Measurements from ENCODE around the gene MAP4K5.

Gene MAP4K5

DNA sequence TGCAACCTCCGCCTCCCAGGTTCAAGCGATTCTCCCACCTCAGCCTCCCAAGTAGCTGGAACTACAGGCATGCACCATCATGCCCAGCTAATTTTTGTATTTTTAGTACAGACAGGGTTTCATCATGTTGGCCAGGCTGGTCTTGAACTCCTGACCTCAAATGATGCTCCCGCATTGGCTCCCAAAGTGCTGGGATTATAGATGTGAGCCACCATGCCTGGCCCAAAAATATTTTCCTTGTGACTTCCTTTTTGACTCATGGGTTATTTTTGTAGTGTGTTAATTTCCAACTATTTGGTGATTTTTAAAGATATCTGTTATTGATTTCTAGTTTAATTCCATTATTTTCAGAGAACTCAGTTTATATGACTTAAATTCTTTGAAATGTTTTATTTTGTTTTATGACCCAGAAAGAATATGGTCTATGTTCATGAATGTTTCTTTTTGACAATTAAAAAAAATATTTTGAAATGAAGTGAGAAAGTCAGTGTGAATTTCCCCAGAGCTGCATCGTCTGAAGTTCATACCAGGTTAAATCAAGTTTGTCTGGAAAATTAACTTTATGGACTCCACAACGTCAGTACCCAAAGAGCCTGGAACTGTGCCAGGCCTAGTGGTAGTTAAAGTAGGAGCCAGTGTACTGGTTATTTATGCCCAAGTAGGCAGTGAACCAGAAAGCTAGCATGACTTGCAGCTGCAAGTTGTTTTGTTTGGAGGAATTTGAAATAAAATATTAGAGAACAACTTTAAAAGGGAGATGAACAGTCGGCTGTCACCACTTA lies 132.9 kb downstream of the MAP4K5 start:
- Histone ChIP-seq H3K9me3 (no peaks in the 10 kb centered on the region), H3K36me3 (replicated peaks) (no peaks in the 10 kb centered on the region), H3K27me3 (ENCODE audit: low read depth) (no peaks in the 10 kb centered on the region), H3K4me3 (no peak overlapping the region), H3K4me1 (peaks cover 20% of the 10 kb centered on the region)
- in situ Hi-C loops (cut with MboI; ENCODE audit: low sequenced_read_pairs) = no loop called here
- peak in 1 of 2 experiments; percentile 45 for DNase-seq (ENCODE audit: low spot score in 2 of 2)

DNA sequence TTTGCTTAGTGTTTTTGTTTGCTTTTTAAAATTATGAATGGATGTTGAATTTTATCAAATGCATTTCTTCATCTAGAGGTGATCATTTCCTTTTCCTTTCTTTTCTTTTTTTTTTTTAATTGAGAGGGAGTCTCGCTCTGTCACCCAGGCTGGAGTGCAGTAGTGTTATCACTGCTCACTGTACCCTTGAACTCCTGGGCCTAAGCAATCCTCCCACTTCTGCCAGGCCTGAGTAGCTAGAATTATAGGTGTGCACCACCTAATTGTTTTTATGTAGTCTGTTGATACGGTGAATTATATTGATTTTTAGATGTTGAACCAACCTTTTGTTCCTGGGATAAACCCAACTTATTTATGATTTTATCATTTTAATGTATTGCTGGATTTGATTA lies 134.2 kb downstream of the MAP4K5 start:
- no peaks in the 10 kb centered on the region for H3K36me3 ChIP-seq (replicated peaks)
- in situ Hi-C loops (cut with MboI; ENCODE audit: low sequenced_read_pairs) = no loop called here
- H3K4me3 ChIP-seq = no peak overlapping the region
- DNase-seq (ENCODE audit: low spot score in 2 of 2) = no peak
- no peaks in the 10 kb centered on the region for H3K9me3 ChIP-seq
- H3K27me3 ChIP-seq (ENCODE audit: low read depth) = no peaks in the 10 kb centered on the region
- H3K4me1 ChIP-seq = peaks cover 20% of the 10 kb centered on the region

- Histone ChIP-seq H3K4me1 (peaks cover 20% of the 10 kb centered on the region), H3K9me3 (no peaks in the 10 kb centered on the region), H3K4me3 (peak overlapping the region; percentile 38), H3K36me3 (replicated peaks) (no peaks in the 10 kb centered on the region), H3K27me3 (ENCODE audit: low read depth) (no peaks in the 10 kb centered on the region)
- DNase-seq (ENCODE audit: low spot score in 2 of 2) = peak; percentile 24 to 34
- in situ Hi-C loops (cut with MboI; ENCODE audit: low sequenced_read_pairs) = no loop called here
These were observed 134.8 kb downstream of the MAP4K5 start for GRCh38 chr14:50397390-50398188.

GRCh38 chr14:50396631-50397389 lies 135.6 kb downstream of the MAP4K5 start, which contains the start of gene CDKL1:
CDKL1 (minus strand) TSS chr14:50396881; CDS start chr14:50395868, 1,013 bp downstream.
- Histone ChIP-seq H3K27me3 (ENCODE audit: low read depth) (no peaks in the 10 kb centered on the region), H3K36me3 (replicated peaks) (no peaks in the 10 kb centered on the region), H3K4me1 (peaks cover 23% of the 10 kb centered on the region), H3K9me3 (no peaks in the 10 kb centered on the region), H3K4me3 (peak within 1 kb of the TSS; percentile 38)
- peak; percentile 55 to 74 for DNase-seq (ENCODE audit: low spot score in 2 of 2)
- in situ Hi-C loops (cut with MboI; ENCODE audit: low sequenced_read_pairs) = no loop called here

DNA sequence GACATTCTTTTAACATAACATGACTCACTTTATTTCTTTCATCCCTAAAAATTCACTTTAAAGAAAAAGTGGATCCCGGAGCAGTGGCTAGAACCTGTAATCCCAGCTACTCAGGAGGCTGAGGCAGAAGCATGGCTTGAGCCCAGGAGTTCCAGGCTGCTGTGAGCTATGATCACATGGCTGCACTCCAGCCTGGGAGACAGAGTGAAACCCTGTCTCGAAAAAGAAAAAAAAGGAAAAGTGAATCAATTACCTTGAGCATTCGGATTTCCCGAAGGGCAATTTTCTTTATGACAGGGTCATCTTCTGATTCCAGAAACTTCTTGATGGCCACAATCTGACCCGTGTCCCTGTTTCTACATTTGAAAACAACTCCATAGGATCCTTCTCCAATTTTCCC lies 136.9 kb downstream of the MAP4K5 start:
- H3K4me1 ChIP-seq = peaks cover 27% of the 10 kb centered on the region
- peak overlapping the region; percentile 1; the same call in 1 of the 2 replicates for H3K4me3 ChIP-seq
- no peaks in the 10 kb centered on the region for H3K27me3 ChIP-seq (ENCODE audit: low read depth)
- in situ Hi-C loops (cut with MboI; ENCODE audit: low sequenced_read_pairs) = no loop called here
- H3K36me3 ChIP-seq (replicated peaks) = no peaks in the 10 kb centered on the region
- no peaks in the 10 kb centered on the region for H3K9me3 ChIP-seq
- no peak for DNase-seq (ENCODE audit: low spot score in 2 of 2)

GRCh38 chr14:50394713-50395112 lies 137.7 kb downstream of the MAP4K5 start:
- no peaks in the 10 kb centered on the region for H3K9me3 ChIP-seq
- H3K36me3 ChIP-seq (replicated peaks) = no peaks in the 10 kb centered on the region
- in situ Hi-C loops (cut with MboI; ENCODE audit: low sequenced_read_pairs) = no loop called here
- no peaks in the 10 kb centered on the region for H3K27me3 ChIP-seq (ENCODE audit: low read depth)
- DNase-seq (ENCODE audit: low spot score in 2 of 2) = no peak
- no peak overlapping the region; the same call in 1 of the 2 replicates for H3K4me3 ChIP-seq
- peaks cover 27% of the 10 kb centered on the region for H3K4me1 ChIP-seq

DNA sequence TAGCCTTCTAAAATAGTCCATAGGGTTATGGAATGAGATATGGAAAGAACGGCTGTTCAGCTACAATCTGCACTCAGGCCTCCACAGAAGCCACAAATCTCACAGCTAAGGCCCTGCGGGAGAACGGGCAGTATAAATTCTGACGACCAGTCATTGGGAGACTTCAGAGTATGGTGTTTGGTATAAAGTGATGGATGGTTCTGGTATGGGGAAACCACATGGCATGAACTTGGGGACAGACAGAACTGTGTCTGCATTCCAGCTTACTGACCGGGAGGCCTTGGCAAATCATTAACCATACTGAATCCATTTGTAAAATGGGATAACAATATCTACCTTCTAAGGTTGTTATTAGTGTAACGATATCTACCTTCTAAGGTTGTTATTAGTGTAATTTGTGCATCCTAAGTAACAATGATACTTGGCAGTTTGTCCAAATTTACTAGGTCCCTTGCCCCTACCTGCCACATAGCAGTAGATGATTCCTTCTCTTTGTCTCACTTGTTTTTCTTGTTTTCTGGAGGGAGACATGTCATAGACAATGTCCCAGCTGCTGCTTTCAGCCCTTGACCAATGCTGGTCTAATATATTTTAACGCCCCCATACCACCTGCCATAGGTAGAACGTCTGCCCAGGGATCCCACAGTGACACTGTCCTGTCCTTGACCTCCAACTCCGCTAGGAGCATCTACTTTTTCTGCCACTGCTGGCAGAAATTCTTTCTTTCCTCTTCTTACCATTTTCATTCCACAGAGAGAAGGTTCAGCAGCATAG lies 142.5 kb downstream of the MAP4K5 start:
- Histone ChIP-seq H3K4me3 (no peak overlapping the region), H3K9me3 (no peaks in the 10 kb centered on the region), H3K4me1 (peaks cover 7% of the 10 kb centered on the region), H3K36me3 (replicated peaks) (no peaks in the 10 kb centered on the region), H3K27me3 (ENCODE audit: low read depth) (no peaks in the 10 kb centered on the region)
- in situ Hi-C loops (cut with MboI; ENCODE audit: low sequenced_read_pairs) = no loop called here
- no peak for DNase-seq (ENCODE audit: low spot score in 2 of 2)

- Histone ChIP-seq H3K36me3 (replicated peaks) (no peaks in the 10 kb centered on the region), H3K9me3 (no peaks in the 10 kb centered on the region), H3K4me1 (peaks cover 7% of the 10 kb centered on the region), H3K4me3 (no peak overlapping the region), H3K27me3 (ENCODE audit: low read depth) (no peaks in the 10 kb centered on the region)
- no peak for DNase-seq (ENCODE audit: low spot score in 2 of 2)
- in situ Hi-C loops (cut with MboI; ENCODE audit: low sequenced_read_pairs) = no loop called here
These were observed 144.0 kb downstream of the MAP4K5 start for GRCh38 chr14:50388256-50388931.

GRCh38 chr14:50387548-50387947 lies 144.8 kb downstream of the MAP4K5 start:
- DNase-seq (ENCODE audit: low spot score in 2 of 2) = no peak
- no peaks in the 10 kb centered on the region for H3K9me3 ChIP-seq
- in situ Hi-C loops (cut with MboI; ENCODE audit: low sequenced_read_pairs) = no loop called here

DNA sequence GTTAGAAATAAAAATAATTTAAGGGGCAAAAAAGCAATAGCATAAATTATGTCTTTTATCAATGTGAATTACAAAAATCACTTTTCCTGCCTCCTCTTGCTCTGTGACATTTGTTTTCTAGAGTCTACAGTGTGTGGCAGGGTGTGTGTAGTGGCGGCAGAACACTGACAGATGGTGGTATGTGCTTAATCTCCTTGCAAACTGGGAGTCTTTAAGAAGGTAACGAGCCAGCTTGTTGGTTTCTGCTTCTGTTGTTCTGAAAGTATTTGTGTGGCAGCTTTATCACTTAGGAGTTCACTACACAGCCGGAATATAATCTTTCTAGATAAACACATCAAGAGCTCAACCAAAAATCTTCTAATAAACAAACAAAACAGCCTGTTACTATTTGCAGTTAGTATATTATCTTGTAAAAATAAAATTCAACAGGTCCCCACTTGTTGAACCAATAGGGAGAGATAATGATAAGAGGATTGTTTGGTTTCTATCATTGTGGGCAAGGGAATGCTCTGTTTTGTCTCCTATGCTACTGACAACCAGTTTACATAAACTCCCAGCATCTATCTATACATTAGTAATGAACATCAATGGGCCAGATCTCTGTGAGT lies 148.6 kb downstream of the MAP4K5 start:
- no peak overlapping the region for H3K4me3 ChIP-seq

More at GRCh38 chr14:50387548-50387947, 144.8 kb downstream of the MAP4K5 start:
- Histone ChIP-seq H3K36me3 (replicated peaks) (no peaks in the 10 kb centered on the region), H3K27me3 (ENCODE audit: low read depth) (no peaks in the 10 kb centered on the region), H3K4me3 (no peak overlapping the region), H3K4me1 (peaks cover 7% of the 10 kb centered on the region)

DNA sequence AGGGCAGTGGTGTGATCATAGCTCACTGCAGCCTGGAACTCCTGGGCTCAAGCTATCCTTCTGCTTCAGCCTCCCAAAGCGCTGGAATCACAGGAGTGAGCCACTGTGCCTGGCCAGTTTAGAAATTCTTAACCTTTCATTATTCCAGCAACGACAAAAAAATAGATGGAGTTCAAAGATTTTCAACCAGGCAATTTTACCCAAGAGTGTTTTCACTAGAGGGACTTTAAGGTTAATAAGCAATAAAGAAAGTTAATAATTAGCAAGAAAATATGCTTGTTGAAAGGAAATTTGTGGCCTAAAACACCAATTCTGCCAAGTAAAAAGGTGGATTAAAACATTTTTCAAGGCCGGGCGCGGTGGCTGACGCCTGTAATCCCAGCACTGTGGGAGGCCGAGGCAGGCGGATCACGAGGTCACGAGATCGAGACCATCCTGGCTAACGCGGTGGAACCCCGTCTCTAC lies 150.5 kb downstream of the MAP4K5 start:
- no peaks in the 10 kb centered on the region for H3K4me1 ChIP-seq
- no peaks in the 10 kb centered on the region for H3K27me3 ChIP-seq (ENCODE audit: low read depth)
- H3K9me3 ChIP-seq = no peaks in the 10 kb centered on the region
- no peak for DNase-seq (ENCODE audit: low spot score in 2 of 2)
- in situ Hi-C loops (cut with MboI; ENCODE audit: low sequenced_read_pairs) = no loop called here
- H3K4me3 ChIP-seq = no peak overlapping the region
- no peaks in the 10 kb centered on the region for H3K36me3 ChIP-seq (replicated peaks)

More for the DNA sequence above, 148.6 kb downstream of the MAP4K5 start:
- Histone ChIP-seq H3K36me3 (replicated peaks) (no peaks in the 10 kb centered on the region), H3K4me1 (no peaks in the 10 kb centered on the region), H3K27me3 (ENCODE audit: low read depth) (no peaks in the 10 kb centered on the region), H3K9me3 (no peaks in the 10 kb centered on the region)
- no peak for DNase-seq (ENCODE audit: low spot score in 2 of 2)
- in situ Hi-C loops (cut with MboI; ENCODE audit: low sequenced_read_pairs) = no loop called here

DNA sequence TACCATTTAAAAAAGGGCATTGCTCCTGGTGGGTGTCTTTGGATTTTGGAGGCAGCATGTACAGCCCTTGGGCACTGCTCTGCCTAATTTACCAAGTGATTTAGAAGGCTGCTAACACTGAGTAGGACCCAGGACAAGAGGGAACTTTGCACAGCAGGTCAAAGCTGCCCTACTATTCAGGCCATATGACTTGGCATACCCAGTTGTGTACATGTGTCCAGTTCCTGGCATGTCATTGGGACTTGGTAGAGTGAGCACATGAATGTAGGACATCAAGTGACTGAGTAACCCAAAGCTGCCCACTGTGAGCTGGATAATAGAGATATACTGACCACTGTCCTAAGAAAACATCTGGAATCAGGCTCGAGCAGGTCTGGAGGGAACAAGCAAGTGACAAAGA lies 151.4 kb downstream of the MAP4K5 start:
- Histone ChIP-seq H3K4me1 (no peaks in the 10 kb centered on the region), H3K9me3 (no peaks in the 10 kb centered on the region), H3K36me3 (replicated peaks) (no peaks in the 10 kb centered on the region), H3K27me3 (ENCODE audit: low read depth) (no peaks in the 10 kb centered on the region), H3K4me3 (no peak overlapping the region)
- in situ Hi-C loops (cut with MboI; ENCODE audit: low sequenced_read_pairs) = no loop called here
- no peak for DNase-seq (ENCODE audit: low spot score in 2 of 2)

Data from HAP-1 (cell line).